VCaP (cell line): ENCODE results near the gene CRTC3.
A peak's percentile ranks its signal among the peaks of the same experiment; 100 is the strongest.

Experiments
- H3K27ac ChIP-seq: fragments of 450-650 bp; 2 replicates; pipeline ENCODE4 v1.5.1; 2017
- TF ChIP-seq, protein P1 (sequence below): fragments of 450-650 bp; conservative IDR thresholded peaks from 2 replicates; pipeline ENCODE4 v1.5.1; 2017; ENCODE audit warnings: mild to moderate bottlenecking, moderate library complexity

CRTC3 gene

GRCh38 chr15:90550919-90551318 is 21.2 kb downstream of the CRTC3 start:
- TF ChIP-seq, protein P1, sequence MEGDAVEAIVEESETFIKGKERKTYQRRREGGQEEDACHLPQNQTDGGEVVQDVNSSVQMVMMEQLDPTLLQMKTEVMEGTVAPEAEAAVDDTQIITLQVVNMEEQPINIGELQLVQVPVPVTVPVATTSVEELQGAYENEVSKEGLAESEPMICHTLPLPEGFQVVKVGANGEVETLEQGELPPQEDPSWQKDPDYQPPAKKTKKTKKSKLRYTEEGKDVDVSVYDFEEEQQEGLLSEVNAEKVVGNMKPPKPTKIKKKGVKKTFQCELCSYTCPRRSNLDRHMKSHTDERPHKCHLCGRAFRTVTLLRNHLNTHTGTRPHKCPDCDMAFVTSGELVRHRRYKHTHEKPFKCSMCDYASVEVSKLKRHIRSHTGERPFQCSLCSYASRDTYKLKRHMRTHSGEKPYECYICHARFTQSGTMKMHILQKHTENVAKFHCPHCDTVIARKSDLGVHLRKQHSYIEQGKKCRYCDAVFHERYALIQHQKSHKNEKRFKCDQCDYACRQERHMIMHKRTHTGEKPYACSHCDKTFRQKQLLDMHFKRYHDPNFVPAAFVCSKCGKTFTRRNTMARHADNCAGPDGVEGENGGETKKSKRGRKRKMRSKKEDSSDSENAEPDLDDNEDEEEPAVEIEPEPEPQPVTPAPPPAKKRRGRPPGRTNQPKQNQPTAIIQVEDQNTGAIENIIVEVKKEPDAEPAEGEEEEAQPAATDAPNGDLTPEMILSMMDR: no peak

DNA sequence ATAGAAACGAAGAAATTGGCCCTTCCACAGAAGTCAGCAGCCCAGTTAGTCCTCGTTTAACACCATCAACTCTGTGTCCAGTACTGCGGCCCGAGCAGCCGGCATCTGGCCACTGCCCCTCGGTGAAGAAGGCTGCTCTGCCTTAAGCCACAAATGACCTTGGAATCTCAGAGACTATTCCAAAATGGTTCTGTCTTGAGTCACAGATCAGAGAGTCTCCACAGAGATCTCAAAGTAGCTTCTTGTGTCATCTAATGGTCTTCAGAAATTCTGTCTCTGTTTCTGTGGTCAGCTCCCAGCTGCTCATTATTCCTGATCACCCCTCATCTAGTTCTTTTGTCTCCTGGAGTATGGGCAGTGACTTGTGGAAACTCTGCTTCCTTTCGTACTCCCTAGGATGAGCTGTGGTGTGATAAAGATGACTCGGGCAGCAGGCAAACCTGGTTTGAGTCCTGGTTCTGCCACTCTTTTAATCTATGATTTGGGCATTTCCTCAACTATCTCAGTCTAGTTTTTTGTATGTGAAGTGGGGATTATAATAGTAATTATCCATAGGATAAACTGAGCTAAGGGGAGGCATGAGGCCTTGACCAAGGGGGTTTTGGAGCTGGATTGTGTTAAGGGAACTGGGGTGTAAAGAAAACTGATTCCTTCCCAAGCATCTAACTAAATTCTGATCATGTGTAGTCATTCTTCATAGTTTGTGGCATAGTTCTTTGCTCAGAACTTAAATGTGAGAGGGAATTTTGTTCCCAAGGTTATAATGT is 22.6 kb downstream of the CRTC3 start:
- TF ChIP-seq, protein P1: no peak
- no peak overlapping the region for H3K27ac ChIP-seq

More at GRCh38 chr15:90550919-90551318, 21.2 kb downstream of the CRTC3 start:
- H3K27ac ChIP-seq: no peak overlapping the region

DNA sequence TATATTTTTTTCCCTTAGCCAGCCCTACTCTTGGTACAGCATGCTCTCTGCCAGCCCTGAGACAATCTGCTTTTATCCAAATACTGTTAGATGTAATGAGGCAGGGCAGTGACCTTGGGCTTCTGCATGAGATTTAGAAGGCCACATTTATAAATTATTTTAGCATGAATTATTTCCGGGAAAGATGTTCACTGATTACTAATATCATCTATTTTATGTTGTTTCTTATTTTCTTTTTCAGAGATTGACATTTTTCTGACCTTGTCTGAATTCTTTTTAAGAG is 23.1 kb downstream of the CRTC3 start:
- H3K27ac ChIP-seq: no peak overlapping the region
- TF ChIP-seq, protein P1: no peak

DNA sequence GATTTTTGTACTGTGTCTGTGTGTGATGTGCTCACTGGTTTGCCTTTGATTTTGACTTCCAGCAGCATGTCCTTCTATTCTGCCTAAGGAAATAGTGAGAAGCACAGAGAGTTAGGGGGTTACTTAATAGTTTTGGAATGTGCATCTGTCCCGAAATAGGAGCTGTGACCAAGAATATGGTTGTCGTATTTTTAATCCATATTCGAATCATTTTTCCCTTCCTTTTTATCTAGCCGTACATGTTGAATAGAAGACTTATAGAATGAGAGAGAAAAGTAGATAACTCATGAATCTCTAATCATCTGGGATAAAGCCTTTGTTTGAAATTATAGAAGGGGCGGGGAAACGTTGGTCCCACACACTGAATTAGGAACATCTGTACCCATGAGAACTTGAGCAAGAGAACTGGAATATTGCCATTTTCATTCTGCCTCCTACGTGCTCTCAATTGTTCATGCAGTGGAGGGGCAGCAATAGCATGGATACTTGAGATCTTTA is 23.6 kb downstream of the CRTC3 start:
- TF ChIP-seq, protein P1: no peak
- H3K27ac ChIP-seq: no peak overlapping the region

DNA sequence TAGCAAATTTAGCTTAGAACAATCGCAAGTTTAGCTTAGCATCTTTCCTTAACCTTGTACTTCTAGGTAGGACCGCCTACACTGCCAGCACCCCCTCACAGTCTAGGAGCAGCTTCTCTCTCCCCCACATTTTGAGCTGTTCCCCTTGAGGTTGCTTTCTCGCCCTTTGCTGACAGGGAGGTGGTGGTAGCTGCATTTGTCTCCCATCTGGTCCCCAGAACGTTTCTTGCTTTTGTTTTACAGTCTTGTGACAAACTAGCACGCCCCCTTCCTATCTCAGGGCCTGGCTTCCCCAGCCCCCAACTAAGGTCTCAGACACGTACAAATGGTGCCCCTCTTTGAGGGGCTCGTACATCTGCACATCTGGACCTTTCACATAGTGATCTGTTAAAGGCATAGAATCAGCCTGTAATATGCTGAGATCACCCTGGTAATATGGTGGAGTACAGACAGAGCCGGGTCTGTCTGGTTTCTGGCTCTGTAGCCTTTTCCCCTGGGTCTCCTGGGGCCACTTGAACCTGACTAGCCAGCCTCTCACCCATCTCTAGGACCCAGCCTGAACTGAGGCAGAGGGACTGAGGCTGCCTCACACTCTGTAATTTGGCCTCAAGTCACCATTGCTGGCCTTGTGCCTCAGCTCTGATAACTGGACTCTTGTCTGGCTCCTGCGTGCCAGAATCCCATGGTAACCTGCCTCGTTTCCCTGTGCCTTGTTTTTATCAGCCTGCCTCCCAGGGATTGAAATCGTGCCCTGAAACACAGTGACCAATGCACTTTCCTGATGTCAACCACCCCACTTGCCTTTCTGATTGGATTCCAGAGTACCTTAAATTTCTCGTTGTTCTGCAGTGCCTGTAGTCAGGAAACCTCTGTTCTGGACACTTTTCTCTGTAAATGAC is 27.7 kb downstream of the CRTC3 start:
- TF ChIP-seq, protein P1: no peak
- peak overlapping the region; percentile 79 for H3K27ac ChIP-seq

DNA sequence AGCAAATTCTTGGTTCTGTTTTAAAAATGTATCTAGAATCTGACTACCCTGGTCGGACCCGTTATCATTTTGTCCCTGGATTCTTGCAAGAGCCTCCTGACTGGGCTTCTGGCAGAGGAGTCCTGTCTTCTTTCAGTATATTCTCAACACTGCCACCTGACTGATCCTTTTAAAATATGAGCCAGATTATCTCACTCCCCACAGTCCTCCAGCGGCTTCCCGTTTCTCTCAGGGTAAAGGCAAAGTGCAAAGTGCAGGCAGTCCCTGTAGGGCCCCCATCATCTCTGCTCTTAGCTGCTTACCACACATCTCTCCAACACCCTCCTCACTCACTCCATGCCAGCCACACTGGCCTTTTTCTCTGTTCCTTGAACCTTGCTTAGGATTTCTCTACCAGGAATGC is 28.4 kb downstream of the CRTC3 start:
- H3K27ac ChIP-seq: peak overlapping the region; percentile 79
- TF ChIP-seq, protein P1: no peak; the same call in 1 of the 2 replicates

- TF ChIP-seq, protein P1: no peak
- peak overlapping the region; percentile 79 for H3K27ac ChIP-seq
Observed at GRCh38 chr15:90559119-90559518, 29.4 kb downstream of the CRTC3 start.
